Measurements from ENCODE around the gene MMP12. TPM values are rescaled to one million over a fixed set of nuclear protein-coding genes. Genes with fewer than 3 reads are reported as not detected.

Gene MMP12
- total RNA-seq, 3 donors from 2014 or later: 3.5 TPM; not detected in 2

DNA sequence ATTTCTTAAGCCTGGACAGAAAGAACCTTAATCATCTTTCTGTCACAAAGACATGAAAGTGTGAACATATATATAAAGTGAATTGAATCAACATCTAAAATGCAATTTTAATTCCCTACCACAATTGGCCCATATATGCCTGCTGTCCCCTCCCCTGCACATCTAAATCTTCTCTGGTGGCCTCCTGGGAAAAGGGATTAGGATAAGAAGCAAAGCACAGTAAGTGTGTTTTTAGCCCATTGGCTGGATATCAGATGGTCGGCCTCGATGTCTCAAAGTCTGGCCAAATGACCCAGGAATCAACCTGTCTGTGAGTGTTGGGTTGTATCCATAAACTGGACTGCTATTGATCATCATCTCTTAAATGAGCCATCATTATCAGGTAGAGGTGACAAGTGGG lies 37.1 kb downstream of the MMP12 start:
- H3K27me3 ChIP-seq: no peaks in the 10 kb centered on the region
- H3K4me1 ChIP-seq: no peaks in the 10 kb centered on the region
- H3K4me3 ChIP-seq: no peak overlapping the region
- intact Hi-C loops (cut with DNase I; ENCODE audit: low total_unique reads): no loop called here
- no peak for TF ChIP-seq CTCF (IDR thresholded peaks at IDR 0.05)
- no peak for TF ChIP-seq POLR2AphosphoS5 (IDR thresholded peaks at IDR 0.05)
- no peak for TF ChIP-seq POLR2A (IDR thresholded peaks at IDR 0.05)
- no peak for DNase-seq (ENCODE audit: low spot score in 2 of 2)
- no peak overlapping the region for H3K27ac ChIP-seq
- no peaks in the 10 kb centered on the region for H3K9me3 ChIP-seq
- H3K36me3 ChIP-seq: no peaks in the 10 kb centered on the region

GRCh38 chr11:102837156-102837555 lies 37.6 kb downstream of the MMP12 start:
- Histone ChIP-seq H3K27me3 (no peaks in the 10 kb centered on the region), H3K27ac (peak overlapping the region in 1 of 2 donors; percentile 32), H3K4me3 (no peak overlapping the region), H3K4me1 (no peaks in the 10 kb centered on the region), H3K9me3 (no peaks in the 10 kb centered on the region), H3K36me3 (no peaks in the 10 kb centered on the region)
- TF ChIP-seq POLR2AphosphoS5 (IDR thresholded peaks at IDR 0.05) (no peak), POLR2A (IDR thresholded peaks at IDR 0.05) (no peak), CTCF (IDR thresholded peaks at IDR 0.05) (no peak)
- intact Hi-C loops (cut with DNase I; ENCODE audit: low total_unique reads): no loop called here
- DNase-seq (ENCODE audit: low spot score in 2 of 2): no peak

- TF ChIP-seq CTCF (IDR thresholded peaks at IDR 0.05) (no peak), POLR2A (IDR thresholded peaks at IDR 0.05) (no peak), POLR2AphosphoS5 (IDR thresholded peaks at IDR 0.05) (no peak)
- H3K9me3 ChIP-seq: no peaks in the 10 kb centered on the region
- no peaks in the 10 kb centered on the region for H3K36me3 ChIP-seq
- no peaks in the 10 kb centered on the region for H3K27me3 ChIP-seq
- no peak overlapping the region for H3K4me3 ChIP-seq
- peak in 1 of 2 donors; percentile 64 for DNase-seq (ENCODE audit: low spot score in 2 of 2)
- H3K27ac ChIP-seq: peak overlapping the region in 1 of 2 donors; percentile 32
- H3K4me1 ChIP-seq: no peaks in the 10 kb centered on the region
- intact Hi-C loops (cut with DNase I; ENCODE audit: low total_unique reads): no loop called here
Measured at GRCh38 chr11:102836290-102836875, 38.4 kb downstream of the MMP12 start.

- intact Hi-C loops (cut with DNase I; ENCODE audit: low total_unique reads): no loop called here
- H3K27ac ChIP-seq: no peak overlapping the region
- no peak for TF ChIP-seq POLR2A (IDR thresholded peaks at IDR 0.05)
- no peaks in the 10 kb centered on the region for H3K27me3 ChIP-seq
- H3K9me3 ChIP-seq: no peaks in the 10 kb centered on the region
- DNase-seq (ENCODE audit: low spot score in 2 of 2): no peak
- H3K4me3 ChIP-seq: peak overlapping the region in 2 of 3 donors; percentile 19 to 40
- H3K4me1 ChIP-seq: no peaks in the 10 kb centered on the region
- no peaks in the 10 kb centered on the region for H3K36me3 ChIP-seq
Measured at GRCh38 chr11:102833731-102834130, 41.1 kb downstream of the MMP12 start.

DNA sequence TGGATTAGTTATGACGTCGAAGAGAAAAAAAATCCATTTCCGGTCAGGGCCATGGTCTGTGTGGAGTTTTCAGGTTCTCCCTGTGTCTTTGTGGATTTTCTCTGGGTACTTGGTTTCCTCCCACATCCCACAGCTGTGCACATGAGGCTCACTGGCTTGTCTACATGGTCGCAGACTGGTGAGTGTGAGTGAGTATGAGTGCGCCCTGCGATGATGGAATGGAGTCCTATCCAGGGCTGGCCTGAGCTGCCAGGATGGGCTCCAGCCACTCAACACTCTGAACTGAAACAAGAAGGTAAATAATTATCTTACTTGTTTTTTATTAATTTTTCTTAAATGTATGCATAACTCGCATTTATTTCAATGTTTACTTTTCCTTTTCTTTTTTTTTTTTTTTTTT lies 42.2 kb downstream of the MMP12 start:
- peak overlapping the region in 2 of 3 donors; percentile 40 to 56 for H3K4me3 ChIP-seq
- intact Hi-C loops (cut with DNase I; ENCODE audit: low total_unique reads): no loop called here
- no peaks in the 10 kb centered on the region for H3K9me3 ChIP-seq
- no peaks in the 10 kb centered on the region for H3K27me3 ChIP-seq
- peak overlapping the region in 1 of 2 donors; percentile 12 for H3K27ac ChIP-seq
- H3K4me1 ChIP-seq: no peaks in the 10 kb centered on the region
- H3K36me3 ChIP-seq: no peaks in the 10 kb centered on the region
- TF ChIP-seq POLR2A (IDR thresholded peaks at IDR 0.05): no peak
- no peak for TF ChIP-seq POLR2AphosphoS5 (IDR thresholded peaks at IDR 0.05)
- no peak for DNase-seq (ENCODE audit: low spot score in 2 of 2)

DNA sequence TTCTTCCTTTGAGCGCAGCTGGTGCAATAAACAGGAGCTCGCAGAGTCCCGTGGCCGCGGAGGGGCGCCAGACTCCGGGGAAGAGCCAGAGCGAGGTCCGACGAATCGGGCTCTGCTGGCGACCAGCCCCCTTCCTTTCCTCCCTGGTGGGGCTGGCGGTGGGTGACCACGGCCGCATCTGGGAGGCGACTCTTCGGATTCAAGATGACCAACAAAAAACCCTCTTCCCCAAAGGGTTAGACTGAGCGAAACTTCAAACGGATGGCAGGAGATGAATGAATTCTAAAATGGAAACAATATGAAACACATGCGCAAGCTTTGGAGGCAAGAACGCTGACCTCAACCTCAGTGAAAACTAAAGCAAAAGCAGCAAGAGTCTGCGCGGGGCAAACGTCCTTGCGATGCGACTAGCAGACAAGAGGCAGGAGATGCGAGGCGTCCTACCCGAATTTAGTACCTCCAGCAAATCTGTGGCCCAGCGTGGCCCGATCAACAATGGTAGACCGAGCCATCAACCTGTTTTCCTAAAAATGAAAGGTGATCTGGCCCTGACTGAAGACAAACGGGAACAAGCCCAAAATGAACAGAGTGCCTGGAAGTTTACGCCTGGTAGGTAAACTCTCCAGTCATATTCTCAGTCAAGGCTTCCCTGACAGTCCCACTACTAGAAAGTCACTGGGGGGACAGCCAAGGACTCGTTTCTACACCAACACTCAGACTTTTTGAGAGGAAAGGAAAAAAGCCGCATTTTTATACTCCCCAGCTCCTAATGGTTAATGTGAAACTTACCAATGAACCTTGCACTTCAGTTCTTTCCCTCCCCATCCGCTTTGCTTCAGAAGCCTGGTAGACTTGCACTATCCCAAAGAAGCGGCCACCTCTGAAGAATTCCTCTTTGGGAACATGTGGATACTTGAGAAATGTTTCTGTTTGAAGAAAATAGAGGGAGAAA lies 43.0 kb downstream of the MMP12 start:
- H3K4me1 ChIP-seq: no peaks in the 10 kb centered on the region
- no peaks in the 10 kb centered on the region for H3K9me3 ChIP-seq
- peak in 1 of 2 donors; percentile 26 for DNase-seq (ENCODE audit: low spot score in 2 of 2)
- peak overlapping the region; percentile 45 to 67 for H3K27ac ChIP-seq
- intact Hi-C loops (cut with DNase I; ENCODE audit: low total_unique reads): no loop called here
- TF ChIP-seq POLR2A (IDR thresholded peaks at IDR 0.05) (no peak), CTCF (IDR thresholded peaks at IDR 0.05) (peak in 2 of 3 donors; percentile 13 to 27)
- H3K4me3 ChIP-seq: peak overlapping the region; percentile 22 to 56 (median 40)
- no peaks in the 10 kb centered on the region for H3K36me3 ChIP-seq
- no peaks in the 10 kb centered on the region for H3K27me3 ChIP-seq

Measured in breast epithelium (tissue), 4 donors.